Activated T-helper 17 cell treated with anti-CD3 and anti-CD28 coated beads, Interleukin-2, amount 50 U/mL, for 72 hours (primary cell): ENCODE data around the gene ART5. TPM values are rescaled to one million over a fixed set of nuclear protein-coding genes. Genes with fewer than 3 reads are reported as not detected.
"Not testable (repeated sequence)": the region's sequence is repeated elsewhere in the genome, so short reads cannot be mapped to it uniquely, and the experiment has no call there.

Experiments used
- ATAC-seq: fragments of 150-1000 bp; cut with Tn5 transposase; replicated peaks from 2 replicates; pipeline ENCODE4 v1.10.0; 2021; ENCODE audit warnings: mild to moderate bottlenecking, moderate library complexity
- H3K27ac Mint-ChIP-seq: one replicate; pipeline ENCODE4 v1.8.0; 2022; ENCODE audit warnings: mixed read lengths
- H3K27me3 Mint-ChIP-seq: one replicate; pipeline ENCODE4 v1.8.0; 2022; ENCODE audit warnings: mixed read lengths
- H3K36me3 Mint-ChIP-seq: one replicate; pipeline ENCODE4 v1.8.0; 2022; ENCODE audit warnings: low read depth, mild to moderate bottlenecking, mixed read lengths
- H3K4me1 Mint-ChIP-seq: one replicate; pipeline ENCODE4 v1.8.0; 2022; ENCODE audit warnings: mixed read lengths
- H3K4me3 Mint-ChIP-seq: one replicate; pipeline ENCODE4 v1.8.0; 2022; ENCODE audit warnings: mild to moderate bottlenecking, mixed read lengths
- H3K9me3 Mint-ChIP-seq: one replicate; pipeline ENCODE4 v1.8.0; 2022; ENCODE audit warnings: mixed read lengths
- total RNA-seq, 2 donors: library from RNA; stranded (reverse); gene quantifications; one replicate each; pipeline ENCODE4 v1.2.3, GENCODE V29; 2022

The ART5 gene
- total RNA-seq, 2 donors from 2014 or later, result not detected

- Mint-ChIP-seq H3K9me3 (no peaks in the 10 kb centered on the region), H3K27ac (no peak overlapping the region), H3K4me3 (no peak overlapping the region), H3K36me3 (no peaks in the 10 kb centered on the region), H3K27me3 (peaks cover 4% of the 10 kb centered on the region), H3K4me1 (peaks cover 7% of the 10 kb centered on the region)
- no peak for ATAC-seq
Measured at GRCh38 chr11:3617990-3618389, 23.8 kb downstream of the ART5 start.

GRCh38 chr11:3616721-3617460, 24.9 kb downstream of the ART5 start:
- peaks cover 4% of the 10 kb centered on the region for H3K27me3 Mint-ChIP-seq
- H3K27ac Mint-ChIP-seq, result no peak overlapping the region
- no peak for ATAC-seq
- H3K4me1 Mint-ChIP-seq, result peaks cover 7% of the 10 kb centered on the region
- H3K36me3 Mint-ChIP-seq, result no peaks in the 10 kb centered on the region
- H3K9me3 Mint-ChIP-seq, result no peaks in the 10 kb centered on the region
- H3K4me3 Mint-ChIP-seq, result no peak overlapping the region

GRCh38 chr11:3615998-3616397, 25.8 kb downstream of the ART5 start:
- Mint-ChIP-seq H3K4me1 (peaks cover 7% of the 10 kb centered on the region), H3K4me3 (no peak overlapping the region), H3K9me3 (no peaks in the 10 kb centered on the region), H3K27me3 (peaks cover 4% of the 10 kb centered on the region), H3K36me3 (no peaks in the 10 kb centered on the region), H3K27ac (peak overlapping the region; percentile 46)
- no peak for ATAC-seq

- ATAC-seq, result peak; percentile 98
- no peaks in the 10 kb centered on the region for H3K9me3 Mint-ChIP-seq
- peaks cover 4% of the 10 kb centered on the region for H3K27me3 Mint-ChIP-seq
- H3K36me3 Mint-ChIP-seq, result no peaks in the 10 kb centered on the region
- H3K4me1 Mint-ChIP-seq, result peaks cover 7% of the 10 kb centered on the region
- H3K27ac Mint-ChIP-seq, result peak overlapping the region; percentile 28
- peak overlapping the region; percentile 36 for H3K4me3 Mint-ChIP-seq
Measured at GRCh38 chr11:3614742-3615171, 27.0 kb downstream of the ART5 start.

GRCh38 chr11:3613998-3614741, 27.6 kb downstream of the ART5 start:
- H3K36me3 Mint-ChIP-seq, result no peaks in the 10 kb centered on the region
- ATAC-seq, result peak; percentile 18
- peaks cover 7% of the 10 kb centered on the region for H3K4me1 Mint-ChIP-seq
- H3K4me3 Mint-ChIP-seq, result peak overlapping the region; percentile 36
- H3K27me3 Mint-ChIP-seq, result peaks cover 4% of the 10 kb centered on the region
- peak overlapping the region; percentile 28 for H3K27ac Mint-ChIP-seq
- no peaks in the 10 kb centered on the region for H3K9me3 Mint-ChIP-seq

GRCh38 chr11:3611976-3612678, 29.7 kb downstream of the ART5 start:
- H3K4me1 Mint-ChIP-seq, result peaks cover 7% of the 10 kb centered on the region
- H3K27me3 Mint-ChIP-seq, result peaks cover 4% of the 10 kb centered on the region
- H3K9me3 Mint-ChIP-seq, result no peaks in the 10 kb centered on the region
- H3K36me3 Mint-ChIP-seq, result no peaks in the 10 kb centered on the region
- H3K4me3 Mint-ChIP-seq, result no peak overlapping the region
- no peak overlapping the region for H3K27ac Mint-ChIP-seq
- ATAC-seq, result no peak

- ATAC-seq, result no peak
- Mint-ChIP-seq H3K27me3 (peaks cover 4% of the 10 kb centered on the region), H3K4me3 (no peak overlapping the region), H3K27ac (no peak overlapping the region), H3K9me3 (no peaks in the 10 kb centered on the region), H3K36me3 (no peaks in the 10 kb centered on the region), H3K4me1 (peaks cover 7% of the 10 kb centered on the region)
Measured at GRCh38 chr11:3610846-3611245, 30.9 kb downstream of the ART5 start.

GRCh38 chr11:3609416-3610265, 32.2 kb downstream of the ART5 start:
- Mint-ChIP-seq H3K36me3 (no peaks in the 10 kb centered on the region), H3K9me3 (no peaks in the 10 kb centered on the region), H3K4me1 (peaks cover 5% of the 10 kb centered on the region), H3K4me3 (no peak overlapping the region), H3K27me3 (no peaks in the 10 kb centered on the region), H3K27ac (no peak overlapping the region)
- peak; percentile 42 for ATAC-seq

GRCh38 chr11:3605771-3606203, 36.0 kb downstream of the ART5 start:
- no peak for ATAC-seq

GRCh38 chr11:3605283-3605662, 36.5 kb downstream of the ART5 start:
- Mint-ChIP-seq H3K4me3 (no peak overlapping the region), H3K27ac (no peak overlapping the region), H3K36me3 (no peaks in the 10 kb centered on the region), H3K4me1 (no peaks in the 10 kb centered on the region), H3K9me3 (no peaks in the 10 kb centered on the region), H3K27me3 (no peaks in the 10 kb centered on the region)
- ATAC-seq, result no peak

More at GRCh38 chr11:3605771-3606203, 36.0 kb downstream of the ART5 start:
- H3K36me3 Mint-ChIP-seq, result no peaks in the 10 kb centered on the region
- H3K4me1 Mint-ChIP-seq, result no peaks in the 10 kb centered on the region
- no peak overlapping the region for H3K27ac Mint-ChIP-seq
- no peaks in the 10 kb centered on the region for H3K27me3 Mint-ChIP-seq
- no peak overlapping the region for H3K4me3 Mint-ChIP-seq
- no peaks in the 10 kb centered on the region for H3K9me3 Mint-ChIP-seq

GRCh38 chr11:3604167-3604566, 37.6 kb downstream of the ART5 start:
- Mint-ChIP-seq H3K4me3 (no peak overlapping the region), H3K27ac (no peak overlapping the region), H3K27me3 (no peaks in the 10 kb centered on the region), H3K36me3 (no peaks in the 10 kb centered on the region), H3K9me3 (no peaks in the 10 kb centered on the region), H3K4me1 (no peaks in the 10 kb centered on the region)
- ATAC-seq, result no peak

- H3K9me3 Mint-ChIP-seq, H3K36me3 Mint-ChIP-seq, ATAC-seq, H3K4me1 Mint-ChIP-seq, H3K4me3 Mint-ChIP-seq, H3K27ac Mint-ChIP-seq, H3K27me3 Mint-ChIP-seq: not testable (repeated sequence)
Measured at GRCh38 chr11:3600201-3600600, 41.6 kb downstream of the ART5 start.

- ATAC-seq, H3K4me1 Mint-ChIP-seq, H3K36me3 Mint-ChIP-seq, H3K27ac Mint-ChIP-seq, H3K27me3 Mint-ChIP-seq, H3K9me3 Mint-ChIP-seq, H3K4me3 Mint-ChIP-seq: not testable (repeated sequence)
Measured at GRCh38 chr11:3597743-3598142, 44.0 kb downstream of the ART5 start.

GRCh38 chr11:3591326-3591725, 50.5 kb downstream of the ART5 start:
- H3K9me3 Mint-ChIP-seq, H3K27ac Mint-ChIP-seq, H3K4me3 Mint-ChIP-seq, ATAC-seq, H3K4me1 Mint-ChIP-seq, H3K36me3 Mint-ChIP-seq, H3K27me3 Mint-ChIP-seq: not testable (repeated sequence)
